Hematopoietic multipotent progenitor cell treated with erythropoietin and hydrocortisone succinate and interleukin-3 and kit ligand, for 17 days (in vitro differentiated cells): Measurements from ENCODE around the gene GNAT3.

Experiments used
- DNase-seq: peaks from one replicate; pipeline ENCODE4 v3.0.0-alpha.2; 2015; ENCODE audit warnings: low spot score

Gene GNAT3

DNA sequence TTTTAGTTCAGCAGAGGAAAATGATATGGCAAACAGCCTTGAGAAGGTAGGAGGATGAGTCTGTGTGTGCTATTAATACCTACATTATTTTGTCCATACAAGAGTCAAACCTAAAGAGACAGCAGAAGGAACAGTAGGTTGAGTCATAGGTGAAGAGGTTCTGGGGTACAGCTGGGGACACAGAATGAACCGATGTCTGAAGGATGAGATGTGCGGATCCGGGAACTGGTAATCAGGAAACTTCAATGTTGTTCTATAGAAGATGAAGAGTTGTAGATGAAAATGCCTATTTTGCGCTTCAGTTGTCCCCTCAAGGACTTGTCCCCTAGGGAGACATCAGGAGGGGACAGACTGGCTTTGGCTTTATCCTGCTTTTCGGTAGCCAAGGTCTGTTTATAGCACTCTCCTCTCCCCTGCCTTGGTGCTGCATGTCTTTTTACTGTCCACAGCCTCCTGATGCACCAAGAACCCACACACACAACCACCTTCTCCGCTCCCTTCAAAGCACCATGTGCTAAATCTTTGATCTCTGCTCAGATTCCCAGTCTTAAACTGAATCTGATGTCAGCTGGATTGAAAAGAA lies 94.6 kb downstream of the GNAT3 start:
- DNase-seq, result no peak

DNA sequence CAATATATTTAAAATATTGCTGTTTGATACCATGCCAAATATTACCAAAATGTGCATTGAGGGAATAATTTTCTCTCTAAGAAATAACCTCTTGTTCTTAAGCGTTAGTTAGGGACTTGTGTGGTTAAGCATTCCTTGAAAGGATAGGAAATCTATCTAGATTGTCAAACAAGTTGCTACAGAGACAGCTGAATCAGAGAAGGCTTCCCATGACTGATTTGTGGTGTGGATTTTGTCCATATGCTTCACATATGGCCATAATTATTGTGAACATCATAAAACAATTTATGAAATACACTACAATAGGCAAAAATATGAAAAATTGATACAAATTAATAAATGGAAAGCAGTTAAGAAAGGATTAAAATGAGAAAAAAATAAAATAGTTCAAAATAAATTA lies 96.3 kb downstream of the GNAT3 start:
- no peak for DNase-seq

DNA sequence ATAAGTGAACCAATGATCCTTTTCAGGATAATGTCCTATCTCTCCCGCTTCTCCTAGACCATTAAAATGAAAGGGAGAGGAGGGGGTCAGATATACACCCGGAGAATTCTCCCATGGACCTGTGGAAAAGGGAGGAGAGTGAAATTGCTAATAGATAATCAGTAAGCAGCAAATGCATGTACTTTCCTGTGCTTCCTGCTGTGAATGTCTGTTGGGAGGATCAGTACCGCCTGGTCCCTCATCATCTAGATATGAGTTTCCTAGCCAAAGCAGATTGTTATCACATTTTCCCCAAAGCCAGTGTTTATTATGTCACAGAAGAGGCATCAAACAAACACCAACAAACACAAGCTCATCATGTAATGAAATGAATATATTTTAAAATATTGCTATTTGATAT lies 96.8 kb downstream of the GNAT3 start:
- DNase-seq, result no peak

DNA sequence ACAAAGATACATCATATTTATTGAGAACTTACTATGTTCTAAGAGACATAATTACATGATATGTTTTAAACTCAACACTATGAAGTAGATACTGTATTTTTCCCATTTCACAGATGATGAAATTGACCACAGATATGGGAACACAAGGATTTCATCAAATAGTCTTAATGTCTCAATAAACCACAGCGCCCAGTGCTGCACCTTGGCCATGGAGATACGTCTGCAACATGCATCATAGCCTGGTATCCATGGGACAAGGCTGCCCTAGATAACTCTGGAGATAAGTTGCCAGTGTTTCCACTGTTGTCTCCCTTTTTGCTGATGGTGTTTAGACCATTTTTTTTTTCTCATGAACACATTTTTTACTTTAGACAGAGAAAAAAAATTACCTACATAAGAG lies 97.5 kb downstream of the GNAT3 start:
- no peak for DNase-seq

DNA sequence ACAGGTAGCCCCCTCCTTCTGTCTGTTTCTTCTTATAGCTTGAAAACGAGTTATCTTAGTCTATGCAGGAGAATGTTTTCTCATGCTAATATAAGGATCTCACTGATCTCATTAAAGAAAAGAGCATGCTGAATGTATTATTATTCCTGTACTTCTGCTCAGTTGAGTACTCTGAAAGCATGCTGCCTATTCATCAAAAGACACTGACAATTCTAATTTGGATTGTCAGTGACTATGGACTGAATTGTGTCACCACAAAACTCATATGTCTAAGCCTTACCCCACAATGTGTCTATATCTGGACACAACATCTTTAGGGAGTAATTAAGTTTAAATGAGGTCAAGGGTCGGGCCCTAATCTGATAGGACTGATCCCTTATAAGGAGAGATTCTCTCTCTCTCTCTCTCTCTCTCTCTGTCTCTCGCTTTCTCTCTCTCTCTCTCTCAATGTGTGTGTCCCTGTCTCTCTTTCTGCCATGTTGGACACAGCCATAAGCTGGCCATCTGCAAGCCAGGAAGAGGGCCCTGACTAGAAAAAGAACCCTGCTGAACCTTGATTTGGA lies 98.4 kb downstream of the GNAT3 start:
- DNase-seq, result no peak

DNA sequence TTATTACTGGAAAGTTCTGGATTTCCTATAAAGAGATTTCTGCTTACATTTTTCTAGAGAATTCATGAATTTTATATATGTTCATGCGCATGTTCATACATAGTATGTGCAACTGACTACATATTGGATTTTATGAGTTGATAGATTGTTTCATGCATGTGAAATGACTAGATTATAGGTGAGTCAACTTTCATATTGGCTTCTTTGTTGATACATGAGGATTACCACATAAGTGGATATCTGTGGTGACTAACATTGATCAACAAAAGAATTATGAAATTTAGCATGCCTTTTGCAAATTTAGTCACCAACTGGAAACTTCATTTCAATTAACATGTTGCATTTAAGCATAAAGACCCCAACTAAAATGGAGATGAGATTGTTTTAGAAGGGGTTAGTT lies 99.0 kb downstream of the GNAT3 start:
- DNase-seq, result no peak

DNA sequence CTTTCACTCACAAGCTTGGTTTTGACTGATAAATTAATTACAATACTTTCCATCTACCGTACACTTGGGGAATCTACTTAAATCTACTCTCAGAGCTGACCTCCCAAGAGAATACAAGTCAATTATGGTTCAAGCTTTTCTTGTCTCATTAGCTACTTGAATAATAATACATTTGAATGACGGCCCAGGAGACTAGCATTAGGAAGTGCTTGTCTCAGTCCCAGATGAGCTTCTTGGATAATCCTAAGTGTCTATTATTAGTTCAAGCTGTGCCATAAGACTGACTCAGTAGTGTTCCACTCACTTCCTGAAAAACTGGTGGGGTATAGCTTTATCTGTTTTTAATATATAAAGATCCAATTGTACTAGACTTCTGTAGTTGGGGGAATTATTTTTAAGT lies 100.2 kb downstream of the GNAT3 start:
- no peak for DNase-seq

DNA sequence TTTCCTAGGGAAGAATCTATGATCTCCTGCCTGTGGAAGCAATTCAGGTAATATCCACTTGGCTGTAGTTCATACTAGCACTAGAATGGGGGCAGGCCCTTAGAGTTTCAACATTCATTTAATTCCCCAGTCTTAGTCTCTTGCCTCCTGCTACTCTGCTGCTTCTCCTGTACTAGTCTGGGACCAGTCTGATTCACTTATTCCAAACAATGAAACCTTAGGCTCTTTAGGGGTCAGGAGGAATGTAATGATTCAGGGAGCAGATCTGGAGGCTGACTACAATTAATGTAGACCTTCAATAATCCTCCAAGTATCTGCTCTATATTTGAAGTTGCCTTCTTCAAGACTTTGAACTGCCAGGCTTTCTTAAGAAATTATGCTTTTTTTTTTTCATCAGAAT lies 101.8 kb downstream of the GNAT3 start:
- no peak for DNase-seq
